ENCODE results near the gene ZEB1.

Gene ZEB1

DNA sequence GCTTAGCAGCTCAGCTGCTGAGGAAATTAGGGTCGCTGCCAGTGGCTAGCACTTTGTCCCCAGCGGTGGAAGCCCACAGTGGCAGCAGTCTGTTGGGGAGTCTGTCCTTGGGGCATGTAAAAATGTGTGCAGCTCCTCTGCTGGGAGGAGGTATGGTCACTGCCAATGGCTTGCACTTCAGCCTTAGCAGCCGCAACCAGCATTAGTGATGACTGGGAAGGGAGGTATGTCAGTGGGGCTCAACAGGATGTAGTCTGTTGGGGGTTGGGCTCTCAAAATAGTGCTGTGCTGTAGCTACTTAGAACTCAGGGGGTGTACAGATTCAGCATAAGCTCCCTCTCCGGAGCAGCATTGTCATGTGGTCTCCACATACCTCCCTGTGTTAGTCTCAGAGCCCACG is 189.9 kb downstream of the ZEB1 start:
- DNase-seq (ENCODE audit: low read depth), result no peak
- H3K4me3 ChIP-seq (ENCODE audit: low read depth, low read length), result no peak overlapping the region
- TF ChIP-seq, protein P1, sequence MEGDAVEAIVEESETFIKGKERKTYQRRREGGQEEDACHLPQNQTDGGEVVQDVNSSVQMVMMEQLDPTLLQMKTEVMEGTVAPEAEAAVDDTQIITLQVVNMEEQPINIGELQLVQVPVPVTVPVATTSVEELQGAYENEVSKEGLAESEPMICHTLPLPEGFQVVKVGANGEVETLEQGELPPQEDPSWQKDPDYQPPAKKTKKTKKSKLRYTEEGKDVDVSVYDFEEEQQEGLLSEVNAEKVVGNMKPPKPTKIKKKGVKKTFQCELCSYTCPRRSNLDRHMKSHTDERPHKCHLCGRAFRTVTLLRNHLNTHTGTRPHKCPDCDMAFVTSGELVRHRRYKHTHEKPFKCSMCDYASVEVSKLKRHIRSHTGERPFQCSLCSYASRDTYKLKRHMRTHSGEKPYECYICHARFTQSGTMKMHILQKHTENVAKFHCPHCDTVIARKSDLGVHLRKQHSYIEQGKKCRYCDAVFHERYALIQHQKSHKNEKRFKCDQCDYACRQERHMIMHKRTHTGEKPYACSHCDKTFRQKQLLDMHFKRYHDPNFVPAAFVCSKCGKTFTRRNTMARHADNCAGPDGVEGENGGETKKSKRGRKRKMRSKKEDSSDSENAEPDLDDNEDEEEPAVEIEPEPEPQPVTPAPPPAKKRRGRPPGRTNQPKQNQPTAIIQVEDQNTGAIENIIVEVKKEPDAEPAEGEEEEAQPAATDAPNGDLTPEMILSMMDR (IDR thresholded peaks at IDR 0.05; ENCODE audit: control insufficient read depth, extremely low read depth, insufficient read depth), result no peak

DNA sequence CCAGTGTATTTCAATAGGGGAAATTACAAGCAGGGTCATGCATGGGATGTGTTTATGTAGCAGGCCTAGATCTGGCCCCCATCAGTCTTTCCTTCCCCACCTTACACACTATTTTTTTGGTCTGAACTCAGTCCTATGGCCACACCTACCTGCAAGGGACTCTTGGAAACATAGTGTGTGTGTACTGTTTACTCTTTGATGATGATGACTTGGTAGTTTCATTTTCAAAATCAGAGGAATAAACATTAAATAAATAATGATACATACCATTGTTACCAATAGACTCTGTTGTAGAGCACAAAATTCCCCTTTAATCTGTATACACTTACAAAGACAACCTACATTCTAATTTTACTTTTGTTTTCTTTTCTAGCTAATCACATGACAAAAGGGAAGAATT is 191.0 kb downstream of the ZEB1 start:
- no peak overlapping the region for H3K4me3 ChIP-seq (ENCODE audit: low read depth, low read length)
- DNase-seq (ENCODE audit: low read depth), result no peak
- TF ChIP-seq, protein P1 (IDR thresholded peaks at IDR 0.05; ENCODE audit: control insufficient read depth, extremely low read depth, insufficient read depth), result no peak

DNA sequence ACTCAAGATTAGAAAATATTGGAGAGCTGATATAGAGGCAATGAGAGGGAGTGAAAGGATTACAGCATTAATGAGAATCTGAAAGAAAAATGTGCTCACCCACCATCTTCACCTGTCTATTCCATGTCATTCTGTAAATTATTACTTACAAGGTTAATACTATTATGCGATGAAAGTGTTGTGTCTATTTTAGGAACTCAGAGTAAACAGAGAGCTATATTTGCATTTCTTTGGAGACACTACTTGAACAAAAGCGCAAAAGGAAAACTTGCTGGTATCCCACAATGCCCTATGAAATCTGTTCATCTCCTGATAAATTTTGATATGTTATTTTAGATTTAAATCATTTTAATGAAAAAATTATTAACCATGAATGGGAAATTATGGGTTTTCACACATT is 196.1 kb downstream of the ZEB1 start:
- no peak for DNase-seq (ENCODE audit: low read depth)
- TF ChIP-seq, protein P1 (IDR thresholded peaks at IDR 0.05; ENCODE audit: control insufficient read depth, extremely low read depth, insufficient read depth), result no peak
- no peak overlapping the region for H3K4me3 ChIP-seq (ENCODE audit: low read depth, low read length)

DNA sequence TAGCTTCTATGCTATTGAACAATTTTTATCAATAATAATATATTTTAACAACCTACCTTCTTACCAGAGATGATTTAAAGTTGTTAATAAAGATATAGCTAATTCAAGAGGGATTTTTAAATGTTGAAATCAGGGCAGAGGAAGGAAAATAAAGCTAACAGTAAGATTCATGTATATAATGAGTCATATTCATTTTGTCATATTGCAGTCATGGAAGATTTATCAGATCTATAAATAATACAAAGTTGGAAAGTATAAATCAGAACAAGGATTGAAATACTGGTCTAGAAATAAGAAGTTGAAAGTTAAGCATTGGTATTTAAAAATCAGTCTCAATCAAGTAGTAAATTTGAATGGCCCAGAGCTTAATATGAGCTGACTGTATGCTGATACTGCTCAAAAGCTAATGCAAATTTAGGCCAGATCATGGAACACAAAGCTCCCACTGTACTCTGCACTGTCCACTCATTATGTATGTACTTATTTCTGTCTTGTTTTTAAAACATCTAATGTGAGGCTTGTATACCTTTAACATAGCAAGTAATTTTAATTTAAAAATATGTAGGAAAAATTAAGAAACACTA is 196.9 kb downstream of the ZEB1 start:
- no peak overlapping the region for H3K4me3 ChIP-seq (ENCODE audit: low read depth, low read length)
- TF ChIP-seq, protein P1 (IDR thresholded peaks at IDR 0.05; ENCODE audit: control insufficient read depth, extremely low read depth, insufficient read depth), result no peak
- DNase-seq (ENCODE audit: low read depth), result no peak

DNA sequence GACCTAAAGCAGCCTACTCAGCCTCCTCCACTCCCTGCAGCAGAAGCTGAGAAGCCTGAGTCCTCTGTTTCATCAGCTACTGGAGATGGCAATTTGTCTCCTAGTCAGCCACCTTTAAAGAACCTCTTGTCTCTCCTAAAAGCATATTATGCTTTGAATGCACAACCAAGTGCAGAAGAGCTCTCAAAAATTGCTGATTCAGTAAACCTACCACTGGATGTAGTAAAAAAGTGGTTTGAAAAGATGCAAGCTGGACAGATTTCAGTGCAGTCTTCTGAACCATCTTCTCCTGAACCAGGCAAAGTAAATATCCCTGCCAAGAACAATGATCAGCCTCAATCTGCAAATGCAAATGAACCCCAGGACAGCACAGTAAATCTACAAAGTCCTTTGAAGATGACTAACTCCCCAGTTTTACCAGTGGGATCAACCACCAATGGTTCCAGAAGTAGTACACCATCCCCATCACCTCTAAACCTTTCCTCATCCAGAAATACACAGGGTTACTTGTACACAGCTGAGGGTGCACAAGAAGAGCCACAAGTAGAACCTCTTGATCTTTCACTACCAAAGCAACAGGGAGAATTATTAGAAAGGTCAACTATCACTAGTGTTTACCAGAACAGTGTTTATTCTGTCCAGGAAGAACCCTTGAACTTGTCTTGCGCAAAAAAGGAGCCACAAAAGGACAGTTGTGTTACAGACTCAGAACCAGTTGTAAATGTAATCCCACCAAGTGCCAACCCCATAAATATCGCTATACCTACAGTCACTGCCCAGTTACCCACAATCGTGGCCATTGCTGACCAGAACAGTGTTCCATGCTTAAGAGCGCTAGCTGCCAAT is 202.2 kb downstream of the ZEB1 start:
- no peak for DNase-seq (ENCODE audit: low read depth)
- TF ChIP-seq, protein P1 (IDR thresholded peaks at IDR 0.05; ENCODE audit: control insufficient read depth, extremely low read depth, insufficient read depth), result no peak
- no peak overlapping the region for H3K4me3 ChIP-seq (ENCODE audit: low read depth, low read length)

DNA sequence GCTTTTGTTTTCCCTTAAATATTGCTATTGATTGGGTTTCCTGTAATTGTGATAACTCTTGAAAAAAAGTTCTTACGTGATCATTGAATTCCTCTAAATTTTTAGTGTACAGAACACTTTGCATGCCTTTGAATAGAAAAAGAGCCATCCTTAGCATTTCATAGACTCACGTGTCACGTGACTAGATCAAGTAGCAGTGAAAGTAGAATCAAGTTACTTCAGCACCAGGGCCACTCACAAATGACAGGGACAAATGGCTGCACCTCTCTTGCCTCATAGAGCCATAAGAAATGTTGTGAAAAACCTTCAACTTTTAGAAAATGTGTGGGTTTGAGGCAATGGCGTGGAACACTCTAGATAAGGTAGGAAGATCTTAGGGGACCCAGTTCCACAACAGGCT is 203.8 kb downstream of the ZEB1 start:
- TF ChIP-seq, protein P1 (IDR thresholded peaks at IDR 0.05; ENCODE audit: control insufficient read depth, extremely low read depth, insufficient read depth), result no peak
- no peak overlapping the region for H3K4me3 ChIP-seq (ENCODE audit: low read depth, low read length)
- no peak for DNase-seq (ENCODE audit: low read depth)
